ENCODE measurements around the gene MED25.

MED25 gene

DNA sequence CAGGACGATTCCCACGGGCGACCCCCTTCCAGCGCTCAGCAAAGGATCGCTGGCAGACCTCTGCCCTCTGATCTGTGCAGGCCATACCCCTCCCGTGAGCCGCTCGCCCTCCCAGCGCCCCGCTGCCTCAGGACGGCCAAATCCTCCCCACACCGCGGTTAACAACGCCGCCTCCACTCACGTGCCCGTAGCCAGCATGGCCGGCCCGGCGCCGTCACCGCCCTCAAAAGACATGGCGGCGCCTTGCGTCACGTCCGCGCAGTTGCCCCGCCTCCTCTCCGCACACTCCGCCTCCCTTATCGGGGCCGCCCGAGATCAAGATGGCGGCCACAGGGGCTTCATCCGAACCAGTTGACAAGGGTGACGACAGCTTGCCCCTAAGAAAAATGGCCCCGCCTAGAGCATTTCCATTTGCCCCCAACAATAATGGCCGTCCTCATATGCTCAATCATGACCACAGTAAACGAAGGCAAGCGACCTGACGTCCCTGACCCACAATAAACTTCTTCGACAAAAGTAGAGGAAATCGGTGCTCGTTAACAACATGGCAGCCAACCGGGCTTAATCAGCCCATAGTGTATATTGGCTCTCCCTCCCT lies 58.4 kb downstream of the MED25 start:
- peak; percentile 90 for DNase-seq

GRCh38 chr19:49877020-49877878 lies 59.2 kb downstream of the MED25 start, which contains the start of the genes AKT1S1 and TBC1D17:
Gene AKT1S1, minus strand, starts transcription at chr19:49877355. Its CDS starts 4,060 bp downstream, at chr19:49873295.
Gene TBC1D17, plus strand, starts transcription at chr19:49877702. Its CDS starts 22 bp downstream, at chr19:49877724.
- DNase-seq, result peak; percentile 100

DNA sequence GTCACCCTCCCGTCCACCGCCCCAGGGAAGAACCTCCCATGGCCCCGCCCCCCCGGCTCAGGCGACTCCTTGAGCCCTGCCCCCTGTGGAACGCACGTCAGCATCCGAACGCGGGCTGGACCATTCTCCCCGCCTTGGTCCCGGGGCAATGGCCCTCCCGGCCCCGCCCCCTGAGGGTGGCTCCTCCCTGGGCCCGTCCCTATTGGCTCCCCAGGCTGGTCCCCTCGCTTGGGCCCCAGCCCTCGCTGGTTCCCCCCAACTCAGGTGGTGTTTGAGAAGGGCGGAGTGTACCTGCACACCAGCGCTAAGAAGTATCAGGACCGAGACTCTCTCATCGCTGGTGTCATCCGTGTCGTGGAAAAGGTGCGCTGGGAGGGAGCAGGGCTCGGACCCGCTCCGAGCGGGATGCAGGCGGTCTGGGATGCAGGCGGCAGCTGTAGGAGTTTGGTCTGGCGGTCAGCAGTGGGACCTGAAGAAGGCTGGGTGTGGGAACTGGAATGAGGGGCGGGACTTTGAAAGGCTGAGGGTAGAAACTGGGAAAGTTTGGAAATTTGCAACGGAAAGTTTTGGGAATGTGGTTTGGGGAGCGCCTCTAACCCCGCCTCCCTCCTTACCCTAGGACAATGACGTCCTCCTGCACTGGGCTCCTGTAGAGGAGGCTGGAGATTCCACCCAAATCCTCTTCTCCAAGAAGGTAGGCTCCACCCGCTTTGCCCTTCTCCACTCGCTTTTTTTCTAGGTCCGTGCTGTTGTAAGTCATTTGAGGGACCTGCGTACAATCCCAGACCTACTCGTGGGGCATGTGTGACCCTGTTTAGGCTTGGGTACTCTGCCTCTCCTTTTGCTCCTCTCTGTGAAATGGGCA lies 60.0 kb downstream of the MED25 start:
- peak; percentile 97 for DNase-seq

DNA sequence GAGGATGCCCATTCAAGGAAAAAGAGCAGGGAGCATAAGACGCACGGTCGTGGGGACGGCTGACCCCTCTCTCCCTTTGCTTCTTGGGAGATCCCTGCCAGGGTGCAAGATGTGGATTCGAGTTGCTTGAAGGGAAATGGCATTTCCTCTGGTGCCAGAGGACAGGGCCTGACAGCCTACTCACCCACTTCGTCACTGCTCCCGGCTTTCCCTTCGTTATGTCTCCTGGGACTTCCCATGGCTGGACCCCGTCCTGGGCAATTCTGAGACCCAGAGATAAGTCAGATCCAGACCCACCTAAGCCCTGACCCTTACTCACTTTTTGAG lies 60.6 kb downstream of the MED25 start:
- no peak for DNase-seq

DNA sequence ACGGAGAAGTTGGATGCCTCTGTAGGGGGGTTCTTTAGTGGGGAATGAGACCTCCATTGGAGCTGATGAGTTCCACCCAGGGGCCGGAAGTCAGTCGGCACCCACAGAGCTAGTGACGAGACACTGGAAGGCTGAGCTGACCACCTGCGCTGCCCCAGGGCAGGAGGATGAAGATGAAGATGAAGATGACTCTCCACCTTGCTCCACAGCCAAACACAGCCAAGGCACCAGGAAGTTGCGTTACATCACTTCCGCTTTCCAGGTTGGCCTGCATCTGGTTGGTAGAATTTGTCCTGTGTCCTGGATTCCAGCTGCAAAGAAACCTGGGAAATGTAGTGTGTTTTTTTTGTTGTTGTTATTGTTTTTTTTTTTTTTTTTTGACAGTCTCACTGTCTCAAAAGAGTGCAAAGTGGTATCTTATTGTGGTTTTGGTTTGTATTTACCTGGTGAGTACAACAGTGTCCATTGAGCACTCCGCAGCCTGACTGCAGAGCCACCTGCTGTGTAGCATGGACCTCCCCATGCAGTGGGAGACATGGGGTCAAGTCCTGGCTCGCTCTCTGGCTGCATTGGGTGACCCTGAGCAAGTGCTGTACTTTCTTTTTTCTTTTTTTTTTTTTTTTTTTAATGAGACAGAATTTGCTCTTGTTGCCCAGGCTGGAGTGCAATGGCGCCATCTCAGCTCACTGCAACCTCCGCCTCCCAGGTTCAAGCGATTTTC lies 61.3 kb downstream of the MED25 start:
- no peak for DNase-seq

- no peak for DNase-seq
Observed at GRCh38 chr19:49880162-49880869, 62.2 kb downstream of the MED25 start.

DNA sequence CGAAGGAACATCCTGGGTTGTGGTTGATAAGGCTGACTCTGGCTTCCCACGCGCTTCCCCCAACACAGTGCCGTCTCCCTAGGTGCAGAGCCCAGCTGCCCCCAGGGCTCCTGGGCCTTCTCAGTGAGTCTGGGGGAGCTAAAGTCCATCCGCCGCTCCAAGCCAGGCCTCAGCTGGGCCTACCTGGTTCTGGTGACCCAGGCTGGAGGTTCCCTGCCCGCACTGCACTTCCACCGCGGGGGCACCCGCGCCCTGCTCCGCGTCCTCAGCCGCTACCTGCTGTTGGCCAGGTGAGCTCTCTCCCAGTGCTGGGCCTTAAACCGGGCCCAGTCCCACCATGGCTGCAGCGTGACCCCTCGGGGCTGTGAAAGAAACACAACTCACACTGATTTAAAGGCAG lies 63.1 kb downstream of the MED25 start:
- no peak for DNase-seq

DNA sequence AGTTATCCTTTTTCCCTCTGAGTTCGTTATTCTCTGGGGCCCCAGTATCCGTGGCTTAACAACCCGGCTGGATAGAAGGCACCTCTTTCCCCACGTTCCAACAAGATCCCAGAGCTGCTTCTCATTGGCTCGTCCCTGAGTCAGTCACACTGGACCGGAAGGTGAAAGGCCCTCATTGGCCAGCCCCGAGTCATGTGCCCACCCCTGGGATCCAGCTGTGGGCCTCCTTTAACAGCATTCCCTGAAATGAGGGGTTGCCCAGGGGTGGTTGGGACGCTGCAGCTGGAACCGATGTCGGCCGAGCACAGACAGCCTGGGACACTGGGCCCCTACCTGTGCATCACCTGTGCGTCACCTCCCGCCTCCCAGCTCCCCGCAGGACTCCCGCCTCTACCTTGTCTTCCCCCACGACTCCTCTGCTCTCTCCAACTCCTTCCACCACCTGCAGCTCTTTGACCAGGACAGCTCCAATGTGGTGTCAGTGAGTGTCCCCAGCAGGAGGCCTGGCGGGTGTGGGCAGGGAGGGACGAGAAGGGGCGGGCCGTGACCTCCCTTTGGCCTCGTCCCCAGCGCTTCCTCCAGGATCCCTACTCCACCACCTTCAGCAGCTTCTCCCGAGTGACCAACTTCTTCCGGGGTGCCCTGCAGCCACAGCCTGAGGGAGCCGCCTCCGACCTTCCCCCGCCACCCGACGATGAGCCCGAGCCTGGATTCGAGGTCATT lies 63.7 kb downstream of the MED25 start:
- no peak for DNase-seq

DNA sequence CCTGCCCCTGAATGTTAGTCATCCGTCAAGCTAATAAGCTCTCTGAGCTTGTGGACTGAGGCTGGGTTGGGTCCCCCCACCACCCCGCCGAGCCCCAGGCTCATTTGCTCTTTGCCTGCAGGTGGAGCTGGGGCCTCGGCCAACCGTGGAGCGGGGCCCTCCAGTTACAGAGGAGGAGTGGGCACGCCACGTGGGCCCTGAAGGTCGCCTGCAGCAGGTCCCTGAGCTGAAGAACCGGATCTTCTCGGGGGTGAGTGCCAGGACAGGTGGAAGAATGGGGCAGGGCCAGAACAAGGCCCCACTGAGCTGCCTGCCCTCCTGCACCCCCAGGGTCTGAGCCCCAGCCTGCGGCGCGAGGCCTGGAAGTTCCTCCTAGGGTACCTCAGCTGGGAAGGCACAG lies 64.6 kb downstream of the MED25 start:
- DNase-seq, result no peak

DNA sequence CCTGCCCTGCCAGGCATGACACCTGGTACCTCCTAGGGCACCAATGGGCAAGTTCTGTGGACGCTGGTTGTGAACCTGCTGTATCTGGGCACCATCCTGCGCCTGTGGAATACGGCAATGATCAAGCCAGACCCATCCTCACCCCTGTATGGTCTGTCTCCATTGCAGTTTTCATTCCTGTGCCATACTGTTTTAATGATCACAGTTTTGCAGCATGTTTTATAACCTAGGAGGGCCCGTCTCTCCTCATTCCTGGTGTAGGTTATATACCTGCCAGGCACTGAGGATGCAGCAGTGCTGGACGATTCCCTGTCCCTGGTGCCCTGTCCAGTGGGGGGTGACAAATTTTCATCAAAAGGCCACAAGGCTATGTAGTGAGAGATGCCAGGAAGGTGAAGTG lies 65.0 kb downstream of the MED25 start:
- DNase-seq, result no peak

- DNase-seq, result no peak
Observed at GRCh38 chr19:49884109-49884508, 66.0 kb downstream of the MED25 start.

GRCh38 chr19:49884760-49885159 lies 66.7 kb downstream of the MED25 start:
- DNase-seq, result no peak

Data from NCI-H510A (cell line).